NT2/D1 (cell line): ENCODE results near the gene CCDC69.

ENCODE experiments used
- SUZ12 ChIP-seq: IDR thresholded peaks from 2 replicates; pipeline ENCODE4 v1.6.1; 2011; ENCODE audit not compliant: insufficient read length, insufficient read depth; ENCODE audit errors: extremely low read depth
- YY1 ChIP-seq: IDR thresholded peaks from 2 replicates; pipeline ENCODE4 v1.6.1; 2011; ENCODE audit not compliant: insufficient read length, insufficient read depth
- ZNF274 ChIP-seq: IDR thresholded peaks from 2 replicates; pipeline ENCODE4 v1.6.1; 2011; ENCODE audit warnings: mild to moderate bottlenecking, low read depth, low read length

- TF ChIP-seq YY1 (no peak), ZNF274 (no peak), SUZ12 (no peak)
Measured at GRCh38 chr5:151258201-151258611, 34.3 kb upstream of the CCDC69 start.
